Choroid plexus epithelial cell (primary cell): ENCODE data around the gene RALGPS1.

Experiments used
- DNase-seq: peaks from one replicate; pipeline ENCODE4 v3.0.0-alpha.2; 2010; ENCODE audit warnings: low read depth
- H3K4me3 ChIP-seq: 2 replicates; pipeline ENCODE4 v1.5.1; 2011; ENCODE audit warnings: low read depth, mild to moderate bottlenecking, control low read depth, low read length, moderate library complexity
- CTCF ChIP-seq: conservative IDR thresholded peaks from 2 replicates; pipeline ENCODE4 v1.5.1; 2011; ENCODE audit warnings: low read depth, mild to moderate bottlenecking, control low read depth, inconsistent platforms, low read length, moderate library complexity

RALGPS1 gene

GRCh38 chr9:127213859-127214258, 299.3 kb downstream of the RALGPS1 start:
- DNase-seq: no peak
- no peak overlapping the region for H3K4me3 ChIP-seq
- TF ChIP-seq CTCF: no peak

GRCh38 chr9:127214421-127215267, 300.1 kb downstream of the RALGPS1 start:
- peak; percentile 69 for DNase-seq
- H3K4me3 ChIP-seq: no peak overlapping the region
- peak; percentile 92 for TF ChIP-seq CTCF

DNA sequence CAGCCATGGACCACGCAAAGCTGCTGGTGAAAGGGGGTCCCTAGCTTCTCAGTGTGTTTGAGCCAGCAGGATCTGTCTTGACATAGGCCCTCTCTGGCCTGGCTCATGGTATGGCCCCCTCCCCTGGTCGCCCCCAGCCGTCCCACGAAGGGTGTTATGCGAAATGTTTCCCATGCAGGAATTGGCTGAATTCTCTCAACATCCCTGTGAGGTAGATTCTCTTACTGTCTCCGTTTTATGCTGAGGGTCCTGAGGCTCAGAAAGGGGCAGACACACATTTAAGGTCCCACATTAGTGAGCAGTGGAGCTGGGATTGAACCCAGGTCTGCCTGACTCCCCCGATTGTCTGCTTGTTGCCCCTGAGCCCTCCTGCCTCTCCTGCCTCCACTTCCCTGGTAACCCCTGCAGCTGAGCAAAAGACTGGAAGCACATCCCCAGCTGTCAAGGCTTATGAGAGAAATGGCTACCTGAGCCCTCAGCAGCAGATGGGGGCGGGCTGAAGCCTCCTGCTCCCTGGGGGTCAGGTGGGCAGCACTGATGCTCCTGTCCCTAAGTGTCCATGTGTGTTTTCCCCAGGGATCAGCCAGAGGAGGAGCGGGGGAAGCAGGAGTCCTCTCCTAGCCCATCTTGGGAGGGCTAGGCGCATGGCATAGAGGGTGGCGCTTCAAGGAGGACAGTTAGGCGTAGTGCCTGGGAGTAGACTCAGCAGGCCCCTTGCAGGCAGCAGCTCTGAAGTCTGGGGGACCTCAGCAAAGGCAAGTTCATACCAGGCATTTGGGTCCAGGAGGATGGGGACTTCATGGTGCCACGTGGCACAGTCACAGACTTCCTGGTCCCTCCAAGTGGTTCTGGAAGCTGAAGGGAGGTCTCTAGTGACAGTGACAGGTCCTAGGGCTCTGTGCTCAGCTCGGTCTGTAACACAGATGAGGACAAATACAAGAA, 301.0 kb downstream of the RALGPS1 start:
- H3K4me3 ChIP-seq: no peak overlapping the region
- no peak for TF ChIP-seq CTCF
- DNase-seq: no peak

DNA sequence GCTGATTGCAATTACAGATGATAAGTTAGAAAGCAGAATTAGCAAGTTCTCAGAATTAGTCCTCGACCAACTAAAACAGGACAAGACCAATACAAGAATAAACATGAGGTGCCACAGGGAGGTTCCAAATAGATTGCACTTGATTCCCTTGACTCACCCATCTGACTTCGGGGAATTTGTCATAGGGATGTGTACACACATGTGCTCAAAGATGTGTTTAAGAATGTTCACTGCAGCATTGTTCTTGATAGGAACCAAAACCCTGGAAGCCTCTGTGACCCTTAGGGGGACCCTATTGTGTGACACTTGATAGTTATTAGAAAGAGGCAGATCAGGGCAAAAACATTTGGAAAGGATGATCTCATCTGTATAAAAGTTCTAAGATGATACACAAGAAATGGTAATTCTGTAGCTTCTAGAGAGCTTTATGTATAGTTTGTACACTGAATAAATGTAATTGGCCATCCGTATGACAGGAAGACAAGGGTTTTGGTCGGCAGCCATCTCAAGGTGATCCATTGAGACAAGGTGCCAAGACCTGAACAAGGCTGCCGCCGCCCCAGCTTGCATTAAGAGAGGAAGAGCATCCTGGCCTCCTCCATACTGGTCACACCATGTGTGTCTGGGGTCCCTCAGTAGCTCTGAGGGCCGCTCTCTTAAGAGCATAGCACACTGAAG, 301.8 kb downstream of the RALGPS1 start:
- no peak overlapping the region for H3K4me3 ChIP-seq
- no peak for TF ChIP-seq CTCF
- DNase-seq: no peak

- no peak for DNase-seq
- no peak for TF ChIP-seq CTCF
- H3K4me3 ChIP-seq: no peak overlapping the region
These were observed 302.3 kb downstream of the RALGPS1 start for GRCh38 chr9:127216888-127217217.

DNA sequence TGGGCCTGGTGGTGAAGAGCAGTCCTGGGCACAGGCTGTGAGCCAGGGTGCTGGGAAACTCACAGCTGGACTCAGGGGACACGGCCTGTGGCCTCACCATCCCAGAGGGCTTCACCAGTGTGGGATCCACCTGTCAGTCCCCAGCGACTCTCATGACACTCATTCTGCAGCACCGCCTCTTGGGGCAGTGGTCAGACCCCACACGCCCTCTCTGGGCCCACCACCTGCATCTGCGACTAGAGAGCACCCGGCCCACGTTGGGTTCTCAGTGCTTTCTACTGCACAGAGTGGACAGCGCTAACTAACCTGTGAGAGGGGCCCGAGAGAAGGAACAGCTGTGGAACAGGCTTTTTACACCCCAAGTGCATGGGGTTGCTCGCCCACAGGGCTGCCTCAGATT, 304.2 kb downstream of the RALGPS1 start:
- no peak for TF ChIP-seq CTCF
- H3K4me3 ChIP-seq: no peak overlapping the region
- no peak for DNase-seq
